Neural progenitor cell (in vitro differentiated cells): ENCODE measurements around the gene DAAM2. TPM values are rescaled to one million over a fixed set of nuclear protein-coding genes. Genes with fewer than 3 reads are reported as not detected.

ENCODE experiments used
- DNase-seq: peaks from one replicate; pipeline ENCODE4 v3.0.0-alpha.2; 2016; ENCODE audit warnings: low spot score
- H2AFZ ChIP-seq: fragments of 200-600 bp; sonication (generic); replicated peaks from 2 replicates; pipeline ENCODE4 v1.6.1; 2016; ENCODE audit warnings: antibody characterized with exemption
- H3F3A ChIP-seq: fragments of 200-600 bp; sonication (generic); 2 replicates; pipeline ENCODE4 v1.6.1; 2016; ENCODE audit warnings: antibody characterized with exemption, low read depth
- H3K27ac ChIP-seq: fragments of 200-600 bp; sonication (generic); 2 replicates; pipeline ENCODE4 v1.5.1; 2016; ENCODE audit warnings: mild to moderate bottlenecking
- H3K27me3 ChIP-seq: fragments of 200-600 bp; sonication (generic); 2 replicates; pipeline ENCODE4 v1.6.1; 2016; ENCODE audit warnings: mild to moderate bottlenecking, moderate library complexity
- H3K36me3 ChIP-seq: fragments of 200-600 bp; sonication (generic); 2 replicates; pipeline ENCODE4 v1.5.1; 2016
- H3K4me1 ChIP-seq: fragments of 200-600 bp; sonication (generic); 2 replicates; pipeline ENCODE4 v1.6.1; 2016; ENCODE audit warnings: mixed run types
- H3K4me2 ChIP-seq: fragments of 200-600 bp; sonication (generic); 2 replicates; pipeline ENCODE4 v1.6.1; 2016
- H3K4me3 ChIP-seq: fragments of 200-600 bp; sonication (generic); 2 replicates; pipeline ENCODE4 v1.5.1; 2016
- H3K79me2 ChIP-seq: fragments of 200-600 bp; sonication (generic); 2 replicates; pipeline ENCODE4 v1.6.1; 2016; ENCODE audit warnings: low read depth
- H3K9ac ChIP-seq: fragments of 200-600 bp; sonication (generic); 2 replicates; pipeline ENCODE4 v1.6.1; 2016
- H3K9me3 ChIP-seq: fragments of 200-600 bp; sonication (generic); 2 replicates; pipeline ENCODE4 v1.5.1; 2016; ENCODE audit warnings: low read depth
- H4K20me1 ChIP-seq: fragments of 200-600 bp; sonication (generic); 2 replicates; pipeline ENCODE4 v1.6.1; 2016; ENCODE audit warnings: low read depth
- H3K27ac Mint-ChIP-seq: 3 replicates; pipeline ENCODE4 v1.8.0; 2021; ENCODE audit warnings: mixed read lengths
- H3K27me3 Mint-ChIP-seq: 2 replicates; pipeline ENCODE4 v1.8.0; 2022; ENCODE audit warnings: low read depth, mild to moderate bottlenecking, inconsistent platforms, moderate library complexity, mixed read lengths; ENCODE audit not compliant: insufficient read depth
- H3K36me3 Mint-ChIP-seq: 3 replicates; pipeline ENCODE4 v1.8.0; 2021; ENCODE audit warnings: mixed read lengths
- H3K4me1 Mint-ChIP-seq: 3 replicates; pipeline ENCODE4 v1.8.0; 2021; ENCODE audit warnings: mixed read lengths
- H3K4me3 Mint-ChIP-seq: 3 replicates; pipeline ENCODE4 v1.8.0; 2021; ENCODE audit warnings: mild to moderate bottlenecking, moderate library complexity, mixed read lengths
- H3K9me3 Mint-ChIP-seq: 3 replicates; pipeline ENCODE4 v1.8.0; 2020; ENCODE audit warnings: mixed read lengths
- EZH2 ChIP-seq: fragments of 200-600 bp; sonication (generic); IDR thresholded peaks from 2 replicates; pipeline ENCODE4 v1.6.1; 2017; ENCODE audit warnings: antibody characterized with exemption, mild to moderate bottlenecking, moderate library complexity
- EZH2phosphoT487 ChIP-seq: fragments of 200-600 bp; sonication (generic); IDR thresholded peaks from 2 replicates; pipeline ENCODE4 v1.6.1; 2017; ENCODE audit warnings: antibody characterized with exemption
- total RNA-seq: library from RNA; depleted of rRNA; stranded (reverse); fragments of >200 nt; gene quantifications from 2 replicates; pipeline ENCODE4 v1.2.3, GENCODE V29; 2015; ENCODE audit warnings: low replicate concordance
- TF ChIP-seq, protein P1 (sequence below): fragments of 200-600 bp; sonication (generic); IDR thresholded peaks from 2 replicates; pipeline ENCODE4 v1.5.1; 2017; ENCODE audit warnings: antibody characterized with exemption, mild to moderate bottlenecking

DAAM2 gene
- total RNA-seq, result 2.1 and 3.2 TPM in 2 replicates

DNA sequence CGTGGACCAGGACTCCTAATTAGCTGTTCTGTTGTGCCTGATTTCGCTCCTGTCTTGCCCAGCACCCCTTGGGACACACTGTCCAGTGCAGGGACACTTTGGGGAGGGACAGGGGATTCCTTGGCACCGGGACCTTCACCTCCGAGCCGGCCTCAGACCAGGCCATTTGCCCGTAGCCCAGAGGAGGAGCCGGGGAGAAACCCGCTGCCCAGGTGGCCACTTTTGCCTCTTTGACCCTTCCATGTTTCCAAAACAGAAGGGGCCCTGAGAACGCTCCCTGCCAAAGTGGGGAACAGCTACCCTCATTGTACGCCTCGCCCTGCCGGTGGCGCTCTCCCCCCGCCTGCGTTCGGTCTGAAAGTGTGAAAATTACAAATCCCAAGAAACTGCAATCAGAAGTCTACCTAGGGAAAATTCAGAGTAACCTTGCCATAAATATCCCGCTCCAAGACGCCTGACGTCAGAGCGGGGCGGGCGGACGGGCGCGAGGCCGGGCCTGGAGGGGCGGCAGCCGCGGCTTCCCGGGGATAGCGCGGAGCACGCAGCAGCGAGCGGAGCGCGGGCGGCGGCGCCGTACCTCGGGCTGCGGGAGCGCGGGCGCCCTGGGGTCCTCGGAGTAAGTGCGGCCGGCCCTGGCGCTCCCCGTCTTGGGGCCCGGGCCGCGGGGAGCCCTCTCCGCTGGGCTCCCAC, at the start of gene DAAM2:
Gene DAAM2 (plus strand): TSS at position 527 of the 690 bp plus-strand sequence. CDS start 63,927 bp downstream, outside the sequence.
- no peak within 1 kb of the TSS for H3K27ac Mint-ChIP-seq
- Histone ChIP-seq H3K9me3 (no peaks in the 10 kb centered on the region), H2AFZ (peak within 1 kb of the TSS; percentile 91), H4K20me1 (no peaks in the 10 kb centered on the region), H3K4me1 (peaks cover 10% of the 10 kb centered on the region), H3K4me2 (peak within 1 kb of the TSS; percentile 88), H3K36me3 (no peaks in the 10 kb centered on the region), H3K79me2 (no peaks in the 10 kb centered on the region), H3K9ac (no peak within 1 kb of the TSS), H3K27ac (no peak within 1 kb of the TSS), H3F3A (peaks cover 6% of the 10 kb centered on the region), H3K4me3 (peak within 1 kb of the TSS; percentile 62), H3K27me3 (peaks cover 25% of the 10 kb centered on the region)
- no peaks in the 10 kb centered on the region for H3K9me3 Mint-ChIP-seq
- DNase-seq, result peak; percentile 70
- H3K36me3 Mint-ChIP-seq, result no peaks in the 10 kb centered on the region
- H3K27me3 Mint-ChIP-seq, result peaks cover 15% of the 10 kb centered on the region
- peaks cover 13% of the 10 kb centered on the region for H3K4me1 Mint-ChIP-seq
- no peak for TF ChIP-seq EZH2phosphoT487
- TF ChIP-seq, protein P1, sequence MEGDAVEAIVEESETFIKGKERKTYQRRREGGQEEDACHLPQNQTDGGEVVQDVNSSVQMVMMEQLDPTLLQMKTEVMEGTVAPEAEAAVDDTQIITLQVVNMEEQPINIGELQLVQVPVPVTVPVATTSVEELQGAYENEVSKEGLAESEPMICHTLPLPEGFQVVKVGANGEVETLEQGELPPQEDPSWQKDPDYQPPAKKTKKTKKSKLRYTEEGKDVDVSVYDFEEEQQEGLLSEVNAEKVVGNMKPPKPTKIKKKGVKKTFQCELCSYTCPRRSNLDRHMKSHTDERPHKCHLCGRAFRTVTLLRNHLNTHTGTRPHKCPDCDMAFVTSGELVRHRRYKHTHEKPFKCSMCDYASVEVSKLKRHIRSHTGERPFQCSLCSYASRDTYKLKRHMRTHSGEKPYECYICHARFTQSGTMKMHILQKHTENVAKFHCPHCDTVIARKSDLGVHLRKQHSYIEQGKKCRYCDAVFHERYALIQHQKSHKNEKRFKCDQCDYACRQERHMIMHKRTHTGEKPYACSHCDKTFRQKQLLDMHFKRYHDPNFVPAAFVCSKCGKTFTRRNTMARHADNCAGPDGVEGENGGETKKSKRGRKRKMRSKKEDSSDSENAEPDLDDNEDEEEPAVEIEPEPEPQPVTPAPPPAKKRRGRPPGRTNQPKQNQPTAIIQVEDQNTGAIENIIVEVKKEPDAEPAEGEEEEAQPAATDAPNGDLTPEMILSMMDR, result peak; percentile 36
- TF ChIP-seq EZH2, result no peak
- H3K4me3 Mint-ChIP-seq, result peak within 1 kb of the TSS; percentile 84

- H2AFZ ChIP-seq, result no peak overlapping the region
- Mint-ChIP-seq H3K27me3 (no peaks in the 10 kb centered on the region), H3K4me1 (no peaks in the 10 kb centered on the region), H3K27ac (no peak overlapping the region), H3K4me3 (no peak overlapping the region), H3K9me3 (no peaks in the 10 kb centered on the region), H3K36me3 (no peaks in the 10 kb centered on the region)
- no peaks in the 10 kb centered on the region for H3K27me3 ChIP-seq
- H3K79me2 ChIP-seq, result no peaks in the 10 kb centered on the region
- no peak for DNase-seq
- no peaks in the 10 kb centered on the region for H3K36me3 ChIP-seq
- no peak overlapping the region for H3K4me2 ChIP-seq
- no peaks in the 10 kb centered on the region for H3F3A ChIP-seq
- H3K27ac ChIP-seq, result no peak overlapping the region
- H3K4me3 ChIP-seq, result no peak overlapping the region
- H3K4me1 ChIP-seq, result no peaks in the 10 kb centered on the region
- no peak overlapping the region for H3K9ac ChIP-seq
- no peak for TF ChIP-seq EZH2
- TF ChIP-seq, protein P1, result no peak
- TF ChIP-seq EZH2phosphoT487, result no peak
- no peaks in the 10 kb centered on the region for H4K20me1 ChIP-seq
- H3K9me3 ChIP-seq, result no peaks in the 10 kb centered on the region
Observed at GRCh38 chr6:39746795-39747194, 45.4 kb upstream of the DAAM2 start.

DNA sequence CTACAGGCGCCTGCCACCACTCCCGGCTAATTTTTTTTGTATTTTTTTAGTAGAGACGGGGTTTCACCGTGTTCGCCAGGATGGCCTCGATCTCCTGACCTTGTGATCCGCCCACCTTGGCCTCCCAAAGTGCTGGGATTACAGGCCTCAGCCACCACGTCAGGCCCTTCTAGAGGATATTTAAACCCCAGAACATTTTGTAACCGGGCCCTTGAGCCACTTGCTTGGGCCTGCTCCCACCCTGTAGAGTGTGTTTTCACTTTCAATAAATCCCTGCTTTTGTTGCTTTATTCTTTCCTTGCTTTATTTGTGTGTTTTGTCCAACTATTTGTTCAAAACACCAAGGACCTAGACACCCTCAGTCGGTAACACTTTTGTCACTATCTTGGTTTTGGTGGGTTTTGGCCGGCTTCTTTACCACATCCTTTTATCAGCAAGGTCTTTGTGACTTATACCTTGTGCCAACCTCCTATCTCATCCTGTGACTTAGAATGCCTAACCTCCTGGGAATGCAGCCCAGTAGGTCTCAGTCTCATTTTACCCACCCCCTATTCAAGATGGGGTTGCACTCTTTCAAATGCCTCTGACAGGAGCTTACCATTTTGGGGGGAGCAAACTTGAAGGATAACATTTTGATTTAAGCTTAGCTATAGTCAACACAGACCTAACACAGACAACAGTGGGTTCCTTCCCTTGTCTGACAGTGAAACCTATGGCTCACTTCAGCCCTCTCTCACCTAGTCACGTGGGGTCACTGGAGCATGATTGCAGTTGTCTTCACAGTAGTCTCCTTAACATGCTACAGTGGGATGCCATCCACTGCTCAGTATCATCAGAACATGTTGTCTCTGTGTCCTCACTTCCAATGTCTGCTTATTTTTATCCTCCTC, 39.1 kb upstream of the DAAM2 start:
- no peak overlapping the region for H3K4me3 ChIP-seq
- H2AFZ ChIP-seq, result no peak overlapping the region
- no peak overlapping the region for H3K27ac Mint-ChIP-seq
- H3K27ac ChIP-seq, result no peak overlapping the region
- DNase-seq, result no peak
- no peak overlapping the region for H3K4me3 Mint-ChIP-seq
- no peaks in the 10 kb centered on the region for H3K36me3 ChIP-seq
- H3K27me3 Mint-ChIP-seq, result peaks cover 2% of the 10 kb centered on the region
- no peaks in the 10 kb centered on the region for H3K9me3 ChIP-seq
- H3K36me3 Mint-ChIP-seq, result no peaks in the 10 kb centered on the region
- TF ChIP-seq, protein P1, result no peak
- no peak for TF ChIP-seq EZH2phosphoT487
- no peak for TF ChIP-seq EZH2
- no peaks in the 10 kb centered on the region for H3F3A ChIP-seq
- H3K9me3 Mint-ChIP-seq, result no peaks in the 10 kb centered on the region
- no peak overlapping the region for H3K4me2 ChIP-seq
- no peaks in the 10 kb centered on the region for H3K79me2 ChIP-seq
- H4K20me1 ChIP-seq, result no peaks in the 10 kb centered on the region
- H3K4me1 ChIP-seq, result no peaks in the 10 kb centered on the region
- H3K4me1 Mint-ChIP-seq, result no peaks in the 10 kb centered on the region
- no peaks in the 10 kb centered on the region for H3K27me3 ChIP-seq
- no peak overlapping the region for H3K9ac ChIP-seq
